Superior temporal gyrus (tissue), 1 donor: ENCODE data around the gene KIF24.
"Not testable (repeated sequence)": the region's sequence is repeated elsewhere in the genome, so short reads cannot be mapped to it uniquely, and the experiment has no call there.

Experiments
- DNase-seq: peaks from one replicate; pipeline ENCODE4 v3.0.0-alpha.2; 2016; ENCODE audit errors: extremely low spot score

The KIF24 gene

GRCh38 chr9:34328987-34329832, at the start of gene KIF24, which contains the start of gene NUDT2:
KIF24 (minus strand) TSS chr9:34329268; CDS start chr9:34311346, 17,922 bp downstream.
NUDT2 (plus strand) TSS chr9:34329569; CDS start chr9:34339040, 9,471 bp downstream.
- peak; percentile 100 for DNase-seq

- DNase-seq: no peak
Measured at GRCh38 chr9:34378376-34379060, 49.5 kb upstream of the KIF24 start.

- no peak for DNase-seq
Measured at GRCh38 chr9:34377404-34377746, 48.3 kb upstream of the KIF24 start.

GRCh38 chr9:34376596-34377403, 47.7 kb upstream of the KIF24 start, which contains the start of gene MYORG:
MYORG (minus strand) TSS chr9:34376898; CDS start chr9:34372943, 3,955 bp downstream.
- DNase-seq: peak; percentile 87

- no peak for DNase-seq
Measured at GRCh38 chr9:34375901-34376595, 47.0 kb upstream of the KIF24 start.

GRCh38 chr9:34374905-34375552, 46.0 kb upstream of the KIF24 start:
- DNase-seq: no peak

GRCh38 chr9:34374339-34374738, 45.3 kb upstream of the KIF24 start:
- DNase-seq: no peak

GRCh38 chr9:34373749-34374148, 44.7 kb upstream of the KIF24 start:
- no peak for DNase-seq

- no peak for DNase-seq
Measured at GRCh38 chr9:34372467-34373011, 43.5 kb upstream of the KIF24 start.

- no peak for DNase-seq
Measured at GRCh38 chr9:34371886-34372466, 42.9 kb upstream of the KIF24 start.

GRCh38 chr9:34370970-34371880, 42.2 kb upstream of the KIF24 start:
- no peak for DNase-seq

GRCh38 chr9:34370335-34370969, 41.4 kb upstream of the KIF24 start:
- DNase-seq: no peak

GRCh38 chr9:34369636-34370035, 40.6 kb upstream of the KIF24 start:
- no peak for DNase-seq

GRCh38 chr9:34368796-34369195, 39.7 kb upstream of the KIF24 start:
- not testable (repeated sequence) for DNase-seq

GRCh38 chr9:34367751-34368410, 38.8 kb upstream of the KIF24 start:
- DNase-seq: not testable (repeated sequence)

GRCh38 chr9:34366365-34366764, 37.3 kb upstream of the KIF24 start:
- DNase-seq: no peak

- DNase-seq: no peak
Measured at GRCh38 chr9:34365282-34365681, 36.2 kb upstream of the KIF24 start.
